ENCODE results near the gene FADS1. TPM values are rescaled to one million over a fixed set of nuclear protein-coding genes. Genes with fewer than 3 reads are reported as not detected.

The FADS1 gene
- total and polyA plus RNA-seq, 2 donors (not counting 3 experiments of a cell fraction or from before 2014, with no cell fraction given) = 110 to 121 TPM

DNA sequence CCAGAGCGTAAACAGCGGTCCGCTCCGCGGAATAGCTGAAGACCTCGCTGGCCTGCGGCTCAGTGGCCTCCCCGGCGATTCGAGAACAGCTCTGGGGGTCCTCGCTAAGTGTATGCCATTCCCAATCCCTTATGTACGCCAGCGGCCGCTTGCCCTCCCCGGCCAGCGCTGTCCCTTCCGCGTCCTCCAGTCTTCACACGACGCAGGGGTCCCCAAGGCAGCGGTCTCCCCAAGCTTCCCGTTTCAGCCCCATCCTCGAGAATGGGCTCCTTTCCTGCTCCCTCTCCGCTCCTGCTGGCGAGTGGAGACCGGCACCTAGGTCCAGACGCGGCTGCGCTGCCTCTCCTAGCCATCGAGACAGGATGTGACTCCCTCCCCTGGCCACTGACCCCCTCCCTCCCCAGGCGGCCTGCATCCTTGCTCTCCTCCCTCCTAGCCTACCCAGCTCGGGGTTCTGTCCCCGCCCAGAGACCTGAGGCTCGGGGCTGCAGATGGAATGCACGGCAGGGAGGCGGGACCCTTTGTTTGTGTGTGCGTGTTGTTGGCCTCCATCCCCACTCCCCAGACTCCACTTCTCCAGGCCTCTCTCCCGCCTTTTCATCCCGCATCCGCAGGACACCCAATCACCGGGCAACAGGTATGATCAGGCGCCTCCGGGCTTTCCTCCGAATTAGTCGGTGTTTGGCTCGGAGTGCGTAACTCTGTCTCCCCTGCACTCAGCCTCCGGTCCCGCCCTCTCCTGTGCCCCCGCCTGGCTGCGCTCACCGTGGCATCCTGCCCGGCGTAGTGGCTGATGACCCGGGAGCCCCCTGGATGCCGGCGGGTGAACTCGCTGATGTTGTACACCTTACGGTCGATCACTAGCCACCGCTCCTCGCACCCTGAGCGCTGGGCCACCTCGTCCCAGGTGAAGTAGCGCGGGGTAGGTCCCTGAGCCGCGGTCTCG is 740 bp downstream of the FADS1 start:
- intact Hi-C loops (cut with micrococcal nuclease) (loop anchor here (1.0 to 5.0 kb wide), 6 partner anchors 18 to 291 kb away; partner anchors contain the start of genes FEN1, FTH1 and TMEM258), dilution Hi-C loops (cut with MboI; ENCODE audit: extremely low pct_ligation_motif_present, low sequenced_read_pairs) (no loop called here)
- Histone ChIP-seq H3K36me3 (ENCODE audit: control insufficient read depth in 2 of 2, extremely low read depth in 1 of 2, insufficient read depth in 2 of 2, low read length in 2 of 2) (peaks cover 5 to 10% of the 10 kb centered on the region in 2 experiments), H3K9me1 (replicated peaks; ENCODE audit: control insufficient read depth, extremely low read depth, insufficient read depth, low read length) (no peaks in the 10 kb centered on the region), H3K79me2 (ENCODE audit: control insufficient read depth, insufficient read depth, low read length) (peaks cover 26% of the 10 kb centered on the region), H3K4me1 (ENCODE audit: control insufficient read depth, extremely low read depth, insufficient read depth, low read length) (peaks cover 19% of the 10 kb centered on the region), H3K9me3 (replicated peaks; ENCODE audit: control insufficient read depth, insufficient read depth, low read length) (no peaks in the 10 kb centered on the region), H4K20me1 (replicated peaks; ENCODE audit: control insufficient read depth, extremely low read depth, insufficient read depth, low read length) (no peaks in the 10 kb centered on the region), H2AFZ (ENCODE audit: low read depth, low read length) (peak overlapping the region; percentile 52), H3K27me3 (ENCODE audit: control insufficient read depth in 2 of 2, insufficient read depth in 2 of 2, low read length in 2 of 2) (no peaks in the 10 kb centered on the region), H3K4me3 (replicated peaks in 1 of 3; ENCODE audit: insufficient read depth in 1 of 3, low read depth in 1 of 3, low read length in 3 of 3) (peak overlapping the region; percentile 56 to 86 (median 62)), H3K9ac (replicated peaks; ENCODE audit: extremely low read depth, insufficient read depth, low read length) (peak overlapping the region; percentile 91), H3K4me2 (ENCODE audit: insufficient read depth, low read length) (peak overlapping the region; percentile 64), H3K27ac (ENCODE audit: insufficient read depth, low read depth, low read length) (peak overlapping the region; percentile 86)
- TF ChIP-seq JUN (IDR thresholded peaks at IDR 0.05; ENCODE audit: borderline replicate concordance, insufficient read depth, insufficient read length, low read depth) (no peak), POLR2A (IDR thresholded peaks at IDR 0.05; ENCODE audit: low read depth, low read length) (peak; percentile 93), CTCF (IDR thresholded peaks at IDR 0.05; ENCODE audit: extremely low read depth in 1 of 2, insufficient read depth in 1 of 2, low read depth in 1 of 2, low read length in 2 of 2) (peak in 1 of 2 donors; percentile 2), POLR2AphosphoS5 (IDR thresholded peaks at IDR 0.05; ENCODE audit: insufficient read depth, low read depth, low read length) (peak; percentile 75)
- BruUV-seq (replicated peaks) = no TSS peak
- DNase-seq (ENCODE audit: low read depth, low spot score) = peak; percentile 78
- CTCF ChIA-PET = interaction anchor here (1.0 to 5.5 kb wide), 16 partner anchors 11 to 495 kb away, joined by 3 to 56 read pairs (median 6); partner anchors contain the start of genes FADS2, FEN1 and TMEM258
- POLR2A ChIA-PET = interaction anchor here (0.8 to 5.0 kb wide), 5 partner anchors 13 to 24 kb away, joined by 3 to 36 read pairs (median 10); partner anchors contain the start of genes FADS2, FEN1 and TMEM258
- no peak for FAIRE-seq

Data from endothelial cell of umbilical vein (primary cell).